GM10248 (cell line): Measurements from ENCODE around the gene TMEM41B.
"Not testable (repeated sequence)": the region's sequence is repeated elsewhere in the genome, so short reads cannot be mapped to it uniquely, and the experiment has no call there.

Experiments
- CTCF ChIA-PET: fragments of 300-600 bp; sonication (Branson Sonifier 250); formaldehyde crosslinking; extraction: SDS; loops from one replicate; lab custom pipeline; 2021; ENCODE audit warnings: antibody characterized with exemption; lab: Yijun Ruan, JAX
- POLR2A ChIA-PET: fragments of 350-650 bp; sonication (Branson Sonifier 250); formaldehyde crosslinking; extraction: SDS; loops from one replicate; lab custom pipeline; 2020; ENCODE audit warnings: antibody characterized with exemption; lab: Yijun Ruan, JAX
- DNase-seq: peaks from one replicate; pipeline ENCODE4 v3.0.0; 2012; ENCODE audit errors: extremely low spot score
- CTCF ChIP-seq: IDR thresholded peaks from 2 replicates; pipeline ENCODE4 v1.5.1; 2012; ENCODE audit warnings: mild to moderate bottlenecking, low read depth; ENCODE audit errors: extremely low read depth, missing control alignments, control extremely low read depth

TMEM41B gene, protein sequence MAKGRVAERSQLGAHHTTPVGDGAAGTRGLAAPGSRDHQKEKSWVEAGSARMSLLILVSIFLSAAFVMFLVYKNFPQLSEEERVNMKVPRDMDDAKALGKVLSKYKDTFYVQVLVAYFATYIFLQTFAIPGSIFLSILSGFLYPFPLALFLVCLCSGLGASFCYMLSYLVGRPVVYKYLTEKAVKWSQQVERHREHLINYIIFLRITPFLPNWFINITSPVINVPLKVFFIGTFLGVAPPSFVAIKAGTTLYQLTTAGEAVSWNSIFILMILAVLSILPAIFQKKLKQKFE

DNA sequence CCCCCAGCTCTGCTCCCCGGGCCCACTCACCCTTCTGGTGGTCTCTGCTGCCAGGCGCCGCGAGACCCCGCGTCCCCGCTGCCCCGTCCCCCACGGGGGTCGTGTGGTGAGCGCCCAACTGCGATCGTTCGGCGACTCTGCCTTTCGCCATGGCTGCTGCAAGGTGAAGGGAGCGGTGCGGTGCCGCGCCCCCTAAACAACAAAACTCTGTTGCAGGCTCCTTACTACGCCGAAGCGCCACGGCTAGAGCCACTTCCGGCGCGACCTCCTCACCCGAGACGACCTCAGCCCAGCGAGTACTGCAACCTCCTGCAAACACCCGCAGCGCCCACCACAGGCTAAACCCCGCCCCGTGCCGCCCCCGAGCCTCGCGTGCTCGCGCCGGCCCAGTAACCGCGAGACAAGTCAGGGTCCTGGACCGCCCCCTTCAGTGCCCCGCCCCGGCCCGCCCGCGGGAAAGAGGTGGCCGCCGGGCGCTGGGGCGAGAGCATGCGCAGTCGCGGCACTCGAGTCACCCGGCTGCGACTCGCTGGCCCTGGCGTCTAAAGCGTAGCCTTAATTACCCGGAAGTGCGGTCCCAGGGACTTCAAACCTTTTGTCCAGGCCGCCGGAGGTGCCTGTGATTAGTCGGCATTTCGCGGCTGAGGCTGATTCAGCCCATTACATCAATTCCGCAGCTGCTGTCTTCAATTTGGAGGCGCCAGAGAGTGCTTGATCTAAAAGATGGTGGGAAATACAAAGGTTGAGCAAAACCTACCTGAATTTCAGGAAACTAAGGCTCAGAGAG lies at the start of gene TMEM41B:
Gene TMEM41B (minus strand): TSS at position 303 of the 787 bp plus-strand sequence. CDS start 152 bp downstream, at position 151.
- TF ChIP-seq CTCF: no peak
- POLR2A ChIA-PET: interaction anchor here (0.7 kb wide), 1 partner anchor 308 kb away, joined by 10 read pairs; no protein-coding TSS in a partner anchor
- CTCF ChIA-PET: interaction anchor here (0.6 to 2.4 kb wide), 10 partner anchors 14 to 192 kb away, joined by 3 to 6 read pairs (median 3); partner anchors contain the start of gene DENND5A
- DNase-seq: peak; percentile 100

DNA sequence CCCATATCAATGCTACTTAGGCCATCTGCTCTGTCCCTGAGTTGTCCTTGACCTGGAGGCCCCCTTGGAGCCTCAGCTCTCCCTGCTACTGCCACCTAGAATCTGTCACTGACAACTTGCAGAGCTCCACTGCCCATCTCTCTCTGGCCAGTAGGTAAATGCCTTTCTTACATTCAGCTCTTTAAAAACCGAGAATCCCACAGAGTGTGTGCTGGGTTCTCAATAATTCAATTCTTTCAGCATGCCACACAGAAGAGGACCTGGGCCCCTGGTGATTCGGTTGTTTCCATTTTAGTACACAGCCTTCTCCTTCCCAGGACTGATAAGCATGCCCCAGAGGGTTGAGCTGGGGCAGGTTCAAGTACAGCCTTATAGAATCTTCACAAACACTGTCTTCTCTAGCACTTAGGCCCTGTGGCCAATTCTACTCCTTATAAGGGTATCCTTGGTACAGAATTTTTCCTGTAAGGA lies 48.0 kb upstream of the TMEM41B start:
- POLR2A ChIA-PET: interaction anchor here (0.8 kb wide), 1 partner anchor 50 kb away, joined by 3 read pairs; no protein-coding TSS in a partner anchor
- no peak for DNase-seq
- CTCF ChIA-PET: interaction anchor here (0.9 to 1.3 kb wide), 4 partner anchors 9 to 47 kb away, joined by 3 to 4 read pairs (median 4); no protein-coding TSS in a partner anchor

GRCh38 chr11:9360862-9361622 lies 46.6 kb upstream of the TMEM41B start:
- CTCF ChIA-PET, POLR2A ChIA-PET, DNase-seq: not testable (repeated sequence)

More for the DNA sequence above, 48.0 kb upstream of the TMEM41B start:
- no peak for TF ChIP-seq CTCF

- CTCF ChIA-PET: interaction anchor here (0.9 to 2.4 kb wide), 2 partner anchors 11 to 21 kb away, joined by 3 to 5 read pairs; no protein-coding TSS in a partner anchor
- TF ChIP-seq CTCF: no peak
Observed at GRCh38 chr11:9357041-9357440, 42.6 kb upstream of the TMEM41B start.

DNA sequence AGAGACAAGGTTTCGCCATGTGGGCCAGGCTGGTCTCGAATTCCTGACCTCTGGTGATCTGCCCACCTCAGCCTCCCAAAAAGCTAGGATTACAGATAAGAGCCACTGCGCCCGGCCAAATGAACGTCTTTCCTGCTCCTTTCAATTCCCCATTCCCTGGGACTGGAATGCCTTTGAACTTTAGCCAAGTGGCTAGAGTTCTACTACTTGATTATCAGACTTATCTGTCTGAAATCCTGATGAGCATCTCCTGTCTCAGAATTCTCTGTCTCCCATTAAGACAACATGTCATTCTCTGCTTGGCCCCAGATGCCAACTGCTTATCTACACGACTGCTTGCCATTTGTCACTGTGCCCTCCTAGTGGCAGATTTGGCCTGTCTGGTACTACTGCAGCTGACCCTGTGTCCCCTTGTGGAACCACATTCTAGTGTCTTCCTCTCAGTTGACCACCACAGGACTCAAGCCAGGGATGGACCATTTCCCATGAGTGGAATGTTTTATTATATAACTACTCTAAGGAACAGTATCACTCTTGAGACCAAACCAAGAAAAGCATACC lies 37.0 kb upstream of the TMEM41B start:
- TF ChIP-seq CTCF: no peak
- no peak for DNase-seq
- ChIA-PET CTCF (interaction anchor here (1.3 to 1.8 kb wide), 2 partner anchors 11 to 12 kb away, joined by 3 to 7 read pairs; no protein-coding TSS in a partner anchor), POLR2A (no interaction called here)

More at GRCh38 chr11:9357041-9357440, 42.6 kb upstream of the TMEM41B start:
- no peak for DNase-seq
- POLR2A ChIA-PET: no interaction called here

DNA sequence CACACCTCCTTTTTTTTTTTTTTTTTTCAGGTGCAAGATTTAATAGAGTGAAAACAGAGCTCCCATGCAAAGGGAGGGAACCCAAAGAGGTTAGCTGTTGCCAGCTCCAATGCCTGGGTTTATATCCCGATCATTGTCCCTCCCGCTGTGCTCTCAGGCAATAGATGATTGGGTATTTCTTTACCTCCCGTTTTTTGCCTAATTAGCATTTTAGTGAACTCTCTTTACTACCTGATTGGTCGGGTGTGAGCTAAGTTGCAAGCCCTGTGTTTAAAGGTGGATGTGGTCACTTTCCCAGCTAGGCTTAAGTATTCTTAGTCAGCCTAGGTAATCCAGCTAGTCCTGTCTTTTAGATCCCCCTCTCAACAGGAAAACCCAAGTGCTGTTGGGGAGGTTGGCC lies 33.4 kb upstream of the TMEM41B start:
- CTCF ChIA-PET: interaction anchor here (0.7 to 1.4 kb wide), 2 partner anchors 210 to 332 kb away, joined by 3 read pairs; no protein-coding TSS in a partner anchor
- DNase-seq, POLR2A ChIA-PET: not testable (repeated sequence)
